Esophagus squamous epithelium (tissue), 5 donors: Measurements from ENCODE around the gene SH3PXD2B. TPM values are rescaled to one million over a fixed set of nuclear protein-coding genes. Genes with fewer than 3 reads are reported as not detected.

Source experiments
- DNase-seq: peaks from one replicate; lab custom pipeline; 2025; lab: John Stamatoyannopoulos, UW
- H3K27ac ChIP-seq, 4 donors: fragments of 200-600 bp; sonication (generic); one replicate each; pipeline ENCODE4 v1.5.1; 2016 to 2019; ENCODE audit warnings: mild to moderate bottlenecking in 1 of 4
- H3K27me3 ChIP-seq, 4 donors: fragments of 200-600 bp; sonication (generic); 1 replicate in 3 of 4; 2 replicates in 1 of 4; pipeline versions ENCODE4 v1.5.1 to v1.6.0; 2017 to 2021; ENCODE audit warnings: antibody characterized with exemption in 1 of 4
- H3K36me3 ChIP-seq, 3 donors: fragments of 200-600 bp; sonication (generic); one replicate each; pipeline ENCODE4 v1.5.1; 2016 to 2019
- H3K4me1 ChIP-seq, 3 donors: fragments of 200-600 bp; sonication (generic); one replicate each; pipeline ENCODE4 v1.5.1; 2017 to 2019
- H3K4me3 ChIP-seq, 4 donors: fragments of 200-600 bp; sonication (generic); 1 replicate in 3 of 4; 2 replicates in 1 of 4; pipeline ENCODE4 v1.5.1; 2016 to 2019; ENCODE audit warnings: mild to moderate bottlenecking in 2 of 4, moderate library complexity in 1 of 4
- H3K9me3 ChIP-seq, 3 donors: fragments of 200-600 bp; sonication (generic); one replicate each; pipeline ENCODE4 v1.5.1; 2016 to 2019
- CTCF ChIP-seq, 6 experiments: fragments of 450-650 bp in 4 of 6; fragments of 200-600 bp in 2 of 6; sonication (generic) in 2 of 6; IDR thresholded peaks; one replicate each; pipeline ENCODE4 v1.5.1; 2016 to 2019; ENCODE audit warnings: antibody characterized with exemption in 6 of 6, mild to moderate bottlenecking in 4 of 6, moderate library complexity in 4 of 6
- POLR2A ChIP-seq, 4 donors: fragments of 450-650 bp; IDR thresholded peaks; one replicate each; pipeline ENCODE4 v1.6.1; 2017; ENCODE audit warnings: antibody characterized with exemption in 4 of 4, mild to moderate bottlenecking in 4 of 4, moderate library complexity in 3 of 4
- WGBS, 2 donors: methylation state at CpG; one replicate each; pipeline ENCODE4 v1.1.5; 2018; 5-methylcytosine and 5-hydroxymethylcytosine counted together
- intact Hi-C: fragments of 100-400 bp; cut with DNase I; formaldehyde crosslinking; loops from one replicate; pipeline ENCODE4 v1.15.0; 2022
- total RNA-seq, 4 donors: library from RNA; depleted of rRNA; stranded (reverse); fragments of >200 nt; gene quantifications; one replicate each; pipeline ENCODE4 v1.1.0, GENCODE V29; 2016
- donor health status: DM: yes; HTN: yes; CAD: no.

Gene SH3PXD2B
- total RNA-seq, 4 donors from 2014 or later = 7.1 to 22.1 (median 13.8) TPM

GRCh38 chr5:172428224-172429166 is 25.8 kb downstream of the SH3PXD2B start:
- WGBS, 2 donors = 71% methylated on average over 11 to 12 of the region's 12 CpGs
- Histone ChIP-seq H3K27me3 (no peaks in the 10 kb centered on the region), H3K27ac (peak overlapping the region; percentile 72 to 96 (median 94)), H3K4me1 (peaks cover 17 to 93% (median 53%) of the 10 kb centered on the region in 3 donors), H3K4me3 (no peak overlapping the region), H3K9me3 (no peaks in the 10 kb centered on the region), H3K36me3 (peaks cover 0 to 3% (median 0%) of the 10 kb centered on the region in 3 donors)
- DNase-seq = no peak
- intact Hi-C loops = no loop called here
- TF ChIP-seq CTCF (IDR thresholded peaks at IDR 0.05) = no peak
- no peak for TF ChIP-seq POLR2A (IDR thresholded peaks at IDR 0.05)

- peaks cover 17 to 100% (median 55%) of the 10 kb centered on the region in 3 donors for H3K4me1 ChIP-seq
- peaks cover 0 to 8% (median 0%) of the 10 kb centered on the region in 3 donors for H3K36me3 ChIP-seq
- TF ChIP-seq POLR2A (IDR thresholded peaks at IDR 0.05) = no peak
- no peak for TF ChIP-seq CTCF (IDR thresholded peaks at IDR 0.05)
- H3K9me3 ChIP-seq = no peaks in the 10 kb centered on the region
- H3K4me3 ChIP-seq = no peak overlapping the region
- no peaks in the 10 kb centered on the region for H3K27me3 ChIP-seq
- no peak for DNase-seq
- intact Hi-C loops = no loop called here
- WGBS, 2 donors = 87 to 94% methylated on average over 5 of the region's 5 CpGs
- H3K27ac ChIP-seq = peak overlapping the region in 3 of 4 donors; percentile 89 to 96 (median 94)
Observed at GRCh38 chr5:172427202-172427601, 27.1 kb downstream of the SH3PXD2B start.

- 57 to 81% methylated on average over 6 to 7 of the region's 7 CpGs for WGBS, 2 donors
- no peaks in the 10 kb centered on the region for H3K9me3 ChIP-seq
- H3K36me3 ChIP-seq = peaks cover 0 to 12% (median 0%) of the 10 kb centered on the region in 3 donors
- no peak overlapping the region for H3K4me3 ChIP-seq
- H3K27ac ChIP-seq = peak overlapping the region; percentile 76 to 96 (median 92)
- H3K27me3 ChIP-seq = no peaks in the 10 kb centered on the region
- intact Hi-C loops = no loop called here
- DNase-seq = no peak
- TF ChIP-seq CTCF (IDR thresholded peaks at IDR 0.05) = no peak
- no peak for TF ChIP-seq POLR2A (IDR thresholded peaks at IDR 0.05)
- peaks cover 24 to 100% (median 62%) of the 10 kb centered on the region in 3 donors for H3K4me1 ChIP-seq
Observed at GRCh38 chr5:172426086-172426485, 28.2 kb downstream of the SH3PXD2B start.

- 76 to 83% methylated on average over 12 of the region's 12 CpGs for WGBS, 2 donors
- intact Hi-C loops = no loop called here
- no peak for TF ChIP-seq CTCF (IDR thresholded peaks at IDR 0.05)
- no peak for TF ChIP-seq POLR2A (IDR thresholded peaks at IDR 0.05)
- no peak for DNase-seq
- no peaks in the 10 kb centered on the region for H3K9me3 ChIP-seq
- H3K4me1 ChIP-seq = peaks cover 27 to 100% (median 64%) of the 10 kb centered on the region in 3 donors
- H3K27me3 ChIP-seq = no peaks in the 10 kb centered on the region
- H3K4me3 ChIP-seq = no peak overlapping the region
- H3K36me3 ChIP-seq = peaks cover 0 to 12% (median 0%) of the 10 kb centered on the region in 3 donors
- peak overlapping the region; percentile 28 to 96 (median 94) for H3K27ac ChIP-seq
Observed at GRCh38 chr5:172425402-172425801, 28.9 kb downstream of the SH3PXD2B start.

GRCh38 chr5:172424808-172425207 is 29.5 kb downstream of the SH3PXD2B start:
- Histone ChIP-seq H3K4me3 (no peak overlapping the region), H3K27me3 (no peaks in the 10 kb centered on the region), H3K36me3 (peaks cover 0 to 12% (median 0%) of the 10 kb centered on the region in 3 donors), H3K27ac (peak overlapping the region; percentile 28 to 96 (median 94)), H3K9me3 (no peaks in the 10 kb centered on the region), H3K4me1 (peaks cover 27 to 100% (median 64%) of the 10 kb centered on the region in 3 donors)
- intact Hi-C loops = no loop called here
- no peak for TF ChIP-seq POLR2A (IDR thresholded peaks at IDR 0.05)
- TF ChIP-seq CTCF (IDR thresholded peaks at IDR 0.05) = no peak
- 57 to 89% methylated on average over 2 to 6 of the region's 6 CpGs for WGBS, 2 donors
- no peak for DNase-seq
